ENCODE results near the gene CTDP1.

GRCh38 chr18:79680100-79680879 is 687 bp downstream of the CTDP1 start:
- TF ChIP-seq CTCF (IDR thresholded peaks at IDR 0.05) (no peak), POLR2A (IDR thresholded peaks at IDR 0.05) (no peak), EP300 (IDR thresholded peaks at IDR 0.05) (no peak), POLR2AphosphoS5 (IDR thresholded peaks at IDR 0.05) (no peak)

All from suprapubic skin (tissue), 4 donors.